ENCODE measurements around the gene APLP2. TPM values are rescaled to one million over a fixed set of nuclear protein-coding genes. Genes with fewer than 3 reads are reported as not detected.

Gene APLP2
- total RNA-seq, 1 donor, result 724 TPM

- no peak for TF ChIP-seq CTCF (IDR thresholded peaks at IDR 0.05; ENCODE audit: insufficient read depth, low read length)
- no peak overlapping the region for H3K4me3 ChIP-seq (ENCODE audit: low read depth, low read length)
- no peak for DNase-seq (ENCODE audit: low read depth)
Measured at GRCh38 chr11:130162733-130163132, 93.0 kb downstream of the APLP2 start.

GRCh38 chr11:130163346-130164220 is 93.9 kb downstream of the APLP2 start:
- no peak overlapping the region for H3K4me3 ChIP-seq (ENCODE audit: low read depth, low read length)
- TF ChIP-seq CTCF (IDR thresholded peaks at IDR 0.05; ENCODE audit: insufficient read depth, low read length), result no peak
- DNase-seq (ENCODE audit: low read depth), result no peak

GRCh38 chr11:130164221-130164570 is 94.5 kb downstream of the APLP2 start:
- no peak for DNase-seq (ENCODE audit: low read depth)
- no peak for TF ChIP-seq CTCF (IDR thresholded peaks at IDR 0.05; ENCODE audit: insufficient read depth, low read length)
- H3K4me3 ChIP-seq (ENCODE audit: low read depth, low read length), result no peak overlapping the region

GRCh38 chr11:130165601-130166456 is 96.1 kb downstream of the APLP2 start:
- H3K4me3 ChIP-seq (ENCODE audit: low read depth, low read length), result no peak overlapping the region
- no peak for TF ChIP-seq CTCF (IDR thresholded peaks at IDR 0.05; ENCODE audit: insufficient read depth, low read length)
- DNase-seq (ENCODE audit: low read depth), result no peak

GRCh38 chr11:130166457-130166784 is 96.7 kb downstream of the APLP2 start:
- H3K4me3 ChIP-seq (ENCODE audit: low read depth, low read length), result no peak overlapping the region
- peak; percentile 93 for DNase-seq (ENCODE audit: low read depth)
- no peak for TF ChIP-seq CTCF (IDR thresholded peaks at IDR 0.05; ENCODE audit: insufficient read depth, low read length)

GRCh38 chr11:130167146-130167545 is 97.5 kb downstream of the APLP2 start:
- no peak for TF ChIP-seq CTCF (IDR thresholded peaks at IDR 0.05; ENCODE audit: insufficient read depth, low read length)
- no peak for DNase-seq (ENCODE audit: low read depth)
- H3K4me3 ChIP-seq (ENCODE audit: low read depth, low read length), result no peak overlapping the region

Data from fibroblast of the aortic adventitia (primary cell).